HPDE6-E6E7 (cell line): ENCODE measurements around the gene SLCO2B1.
"Not testable (repeated sequence)": the region's sequence is repeated elsewhere in the genome, so short reads cannot be mapped to it uniquely, and the experiment has no call there.

Experiments
- DNase-seq: peaks from one replicate; pipeline ENCODE4 v3.0.0; 2011; ENCODE audit warnings: missing footprints; ENCODE audit errors: extremely low spot score

SLCO2B1 gene

GRCh38 chr11:75150879-75151278 lies at the start of gene SLCO2B1:
Gene SLCO2B1 (plus strand): TSS chr11:75151107. CDS start chr11:75151382, 275 bp downstream.
- DNase-seq, result no peak

- no peak for DNase-seq
These were observed 49.3 kb upstream of the SLCO2B1 start for GRCh38 chr11:75101424-75102128.

- DNase-seq, result no peak
These were observed 47.4 kb upstream of the SLCO2B1 start for GRCh38 chr11:75103380-75104026.

- DNase-seq, result no peak
These were observed 45.4 kb upstream of the SLCO2B1 start for GRCh38 chr11:75105462-75105925.

GRCh38 chr11:75105967-75106681 lies 44.8 kb upstream of the SLCO2B1 start:
- not testable (repeated sequence) for DNase-seq

- DNase-seq, result no peak
These were observed 43.7 kb upstream of the SLCO2B1 start for GRCh38 chr11:75107187-75107586.

- no peak for DNase-seq
These were observed 38.7 kb upstream of the SLCO2B1 start for GRCh38 chr11:75112200-75112599.

- DNase-seq, result no peak
These were observed 37.9 kb upstream of the SLCO2B1 start for GRCh38 chr11:75113030-75113429.

- DNase-seq, result no peak
These were observed 36.4 kb upstream of the SLCO2B1 start for GRCh38 chr11:75114465-75114864.

- no peak for DNase-seq
These were observed 32.3 kb upstream of the SLCO2B1 start for GRCh38 chr11:75118577-75118976.

- no peak for DNase-seq
These were observed 24.3 kb upstream of the SLCO2B1 start for GRCh38 chr11:75126564-75126963.

GRCh38 chr11:75132080-75132479 lies 18.8 kb upstream of the SLCO2B1 start:
- DNase-seq, result no peak

GRCh38 chr11:75133976-75134375 lies 16.9 kb upstream of the SLCO2B1 start:
- no peak for DNase-seq

- no peak for DNase-seq
These were observed 15.8 kb upstream of the SLCO2B1 start for GRCh38 chr11:75135021-75135650.

- no peak for DNase-seq
These were observed 15.3 kb upstream of the SLCO2B1 start for GRCh38 chr11:75135651-75136050.

- peak; percentile 37 for DNase-seq
These were observed 10.4 kb upstream of the SLCO2B1 start for GRCh38 chr11:75140269-75141138.

- DNase-seq, result no peak
These were observed 9.7 kb upstream of the SLCO2B1 start for GRCh38 chr11:75141166-75141565.

- DNase-seq, result peak; percentile 94
These were observed 8.0 kb upstream of the SLCO2B1 start for GRCh38 chr11:75142714-75143419.

GRCh38 chr11:75143420-75143731 lies 7.5 kb upstream of the SLCO2B1 start:
- no peak for DNase-seq

GRCh38 chr11:75144716-75145014 lies 6.2 kb upstream of the SLCO2B1 start:
- no peak for DNase-seq
